B cell (primary cell): ENCODE measurements around the gene ABHD2. TPM values are rescaled to one million over a fixed set of nuclear protein-coding genes. Genes with fewer than 3 reads are reported as not detected.

Experiments
- ATAC-seq: fragments of 200-7000 bp; cut with Tn5 transposase; one replicate; pipeline ENCODE4 v1.10.0; 2021; ENCODE audit warnings: low read depth, mild to moderate bottlenecking, moderate number of reproducible peaks, moderate library complexity
- CTCF ChIA-PET: fragments of 350-600 bp; sonication (Branson Sonifier 250); formaldehyde crosslinking; loops from one replicate; lab custom pipeline; 2021; ENCODE audit warnings: antibody characterized with exemption, inconsistent platforms; lab: Charles Lee
- POLR2A ChIA-PET: fragments of 350-600 bp; sonication (Branson Sonifier 250); formaldehyde crosslinking; loops from one replicate; lab custom pipeline; 2021; ENCODE audit warnings: antibody characterized with exemption; lab: Charles Lee
- DNase-seq: peaks from one replicate; pipeline ENCODE4 v3.0.0; 2013
- H2AFZ ChIP-seq: 2 replicates; pipeline ENCODE4 v1.6.1; 2012; ENCODE audit warnings: mild to moderate bottlenecking, low read depth, low read length; ENCODE audit not compliant: insufficient read depth, poor library complexity, severe bottlenecking
- H3K27ac ChIP-seq, 2 donors: 1 replicate in 1 of 2; 2 replicates in 1 of 2; pipeline ENCODE4 v1.5.1; 2012 to 2013; ENCODE audit warnings: low read length in 2 of 2, mild to moderate bottlenecking in 2 of 2, moderate library complexity in 1 of 2
- H3K27me3 ChIP-seq, 4 experiments: fragments of 200-600 bp in 1 of 4; sonication (generic) in 1 of 4; replicated peaks in 1 of 4; 1 replicate in 2 of 4; 2 replicates in 2 of 4; pipeline versions ENCODE4 v1.6.1 to v1.7.0; 2013 to 2016; ENCODE audit warnings: low read length in 3 of 4, mild to moderate bottlenecking in 2 of 4, mixed read lengths in 1 of 4, moderate library complexity in 1 of 4; ENCODE audit not compliant: insufficient read depth in 4 of 4, control insufficient read depth in 3 of 4; ENCODE audit errors: control extremely low read depth in 1 of 4
- H3K36me3 ChIP-seq, 2 experiments: replicated peaks in 1 of 2; 1 replicate in 1 of 2; 2 replicates in 1 of 2; pipeline versions ENCODE4 v1.6.1 to v1.7.1; 2013; ENCODE audit warnings: low read length in 1 of 2; ENCODE audit not compliant: insufficient read depth in 2 of 2, control insufficient read depth in 1 of 2; ENCODE audit errors: control extremely low read depth in 1 of 2, extremely low read depth in 1 of 2
- H3K4me1 ChIP-seq, 2 donors: fragments of 200-600 bp in 1 of 2; sonication (generic) in 1 of 2; 1 replicate in 1 of 2; 2 replicates in 1 of 2; pipeline versions ENCODE4 v1.5.1 to v1.6.1; 2013 to 2017; ENCODE audit warnings: low read length in 2 of 2; ENCODE audit not compliant: control insufficient read depth in 2 of 2, insufficient read depth in 2 of 2
- H3K4me2 ChIP-seq: replicated peaks from 2 replicates; pipeline ENCODE3; 2012; ENCODE audit warnings: mild to moderate bottlenecking, low read depth, low read length; ENCODE audit not compliant: poor library complexity, severe bottlenecking
- H3K4me3 ChIP-seq, 5 experiments: fragments of 200-600 bp in 1 of 5; sonication (generic) in 1 of 5; 1 replicate in 3 of 5; 2 replicates in 2 of 5; pipeline versions ENCODE4 v1.5.1 to v1.7.0; 2011 to 2016; ENCODE audit warnings: low read length in 4 of 5, mild to moderate bottlenecking in 4 of 5, low read depth in 2 of 5, control low read depth in 1 of 5, moderate library complexity in 1 of 5; ENCODE audit not compliant: insufficient read depth in 1 of 5; ENCODE audit errors: control extremely low read depth in 1 of 5, extremely low read depth in 1 of 5
- H3K79me2 ChIP-seq: fragments of 200-600 bp; sonication (generic); one replicate; pipeline ENCODE4 v1.6.0; 2016; ENCODE audit warnings: low read length; ENCODE audit not compliant: control insufficient read depth, insufficient read depth
- H3K9ac ChIP-seq: fragments of 200-600 bp; sonication (generic); 2 replicates; pipeline ENCODE4 v1.6.1; 2017; ENCODE audit warnings: mild to moderate bottlenecking, low read length, moderate library complexity
- H3K9me3 ChIP-seq, 3 donors: one replicate each; pipeline versions ENCODE4 v1.6.1 to v1.7.1; 2013; ENCODE audit warnings: low read length in 2 of 3; ENCODE audit not compliant: control insufficient read depth in 2 of 3, insufficient read depth in 1 of 3; ENCODE audit errors: control extremely low read depth in 1 of 3
- H4K20me1 ChIP-seq: 2 replicates; pipeline ENCODE4 v1.6.0; 2012; ENCODE audit warnings: mild to moderate bottlenecking, low read length; ENCODE audit not compliant: insufficient read depth, control insufficient read depth, poor library complexity, severe bottlenecking
- H3K27ac Mint-ChIP-seq: one replicate; pipeline ENCODE4 v1.8.0; 2021; ENCODE audit warnings: mixed read lengths
- H3K27me3 Mint-ChIP-seq: one replicate; pipeline ENCODE4 v1.8.0; 2021; ENCODE audit warnings: mixed read lengths
- H3K4me1 Mint-ChIP-seq: one replicate; pipeline ENCODE4 v1.8.0; 2021; ENCODE audit warnings: mixed read lengths
- H3K4me3 Mint-ChIP-seq: one replicate; pipeline ENCODE4 v1.8.0; 2021; ENCODE audit warnings: mixed read lengths
- H3K9me3 Mint-ChIP-seq: one replicate; pipeline ENCODE4 v1.8.0; 2022; ENCODE audit warnings: mixed read lengths; ENCODE audit not compliant: insufficient read depth
- EZH2 ChIP-seq: IDR thresholded peaks from 2 replicates; pipeline ENCODE4 v1.6.1; 2012; ENCODE audit warnings: borderline replicate concordance, low read depth, mild to moderate bottlenecking, moderate library complexity, low read length; ENCODE audit not compliant: insufficient read depth, poor library complexity, severe bottlenecking
- WGBS: methylation state at CpG from one replicate; pipeline ENCODE4 v1.1.5; 2013; ENCODE audit warnings: missing lambda C conversion rate; ENCODE audit not compliant: insufficient coverage; 5-methylcytosine and 5-hydroxymethylcytosine counted together
- intact Hi-C: fragments of 100-400 bp; cut with micrococcal nuclease; formaldehyde crosslinking; loops from one replicate; pipeline ENCODE4 v1.10.0; 2022
- polyA plus RNA-seq: library from polyadenylated mRNA; depleted of rRNA; stranded (reverse); fragments of >200 nt; gene quantifications from 2 replicates; pipeline ENCODE4 v1.2.3, GENCODE V29; 2012
- total RNA-seq, 2 donors: library from RNA; stranded (reverse); fragments of 120-200 nt in 1 of 2; gene quantifications; 1 replicate in 1 of 2; 2 replicates in 1 of 2; pipeline versions ENCODE4 v1.2.3 to v1.2.4, GENCODE V29; 2013 to 2022
- TF ChIP-seq, protein P1 (sequence below): fragments of 200-600 bp; IDR thresholded peaks from one replicate; pipeline ENCODE4 v1.8.0; 2022; ENCODE audit warnings: antibody characterized with exemption, mild to moderate bottlenecking

ABHD2 gene
- total and polyA plus RNA-seq, 2 donors (not counting 1 experiment from before 2014, with no cell fraction given) = 7.1 to 45.8 TPM

DNA sequence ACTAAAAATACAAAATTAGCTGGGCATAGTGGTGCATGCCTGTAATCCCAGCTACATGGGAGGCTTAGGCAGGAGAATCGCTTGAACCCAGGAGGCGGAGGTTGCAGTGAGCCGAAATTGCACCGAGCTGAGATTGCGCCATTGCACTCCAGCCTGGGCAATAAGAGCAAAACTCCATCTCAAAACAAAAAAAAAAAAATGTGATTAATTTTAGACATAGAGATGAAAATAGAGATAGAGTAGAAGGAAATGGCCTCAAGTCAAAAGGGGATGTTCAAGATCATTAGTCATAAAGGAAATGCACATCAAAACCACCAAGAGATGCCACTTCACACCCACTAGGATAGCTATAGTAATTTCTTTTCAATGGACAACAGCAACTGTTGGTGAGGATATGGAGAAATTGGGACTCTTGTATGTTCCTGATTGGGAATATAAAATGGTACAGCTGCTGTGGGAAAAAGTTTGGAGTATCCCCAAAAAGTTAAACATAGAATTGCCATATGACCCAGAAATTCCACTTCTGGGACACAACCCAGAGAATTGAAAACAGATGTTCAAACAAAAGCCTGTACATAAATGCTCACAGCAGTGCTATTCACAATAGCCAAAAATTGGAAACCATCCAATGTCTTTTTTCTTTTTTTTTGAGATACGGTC lies 55.4 kb downstream of the ABHD2 start:
- Histone ChIP-seq H2AFZ (no peak overlapping the region), H4K20me1 (no peaks in the 10 kb centered on the region), H3K4me3 (no peak overlapping the region), H3K4me2 (no peak overlapping the region), H3K27me3 (no peaks in the 10 kb centered on the region), H3K79me2 (no peaks in the 10 kb centered on the region), H3K27ac (no peak overlapping the region), H3K9ac (no peak overlapping the region), H3K36me3 (peaks cover 0 to 14% of the 10 kb centered on the region in 2 experiments), H3K4me1 (no peaks in the 10 kb centered on the region), H3K9me3 (no peaks in the 10 kb centered on the region)
- POLR2A ChIA-PET = no interaction called here
- peaks cover 4% of the 10 kb centered on the region for H3K4me1 Mint-ChIP-seq
- no peak for DNase-seq
- WGBS = 91% methylated on average over 3 of the region's 6 CpGs
- CTCF ChIA-PET = interaction anchor here (0.6 kb wide), 1 partner anchor 14 kb away, joined by 3 read pairs; no protein-coding TSS in a partner anchor
- H3K27me3 Mint-ChIP-seq = no peaks in the 10 kb centered on the region
- H3K4me3 Mint-ChIP-seq = no peak overlapping the region
- intact Hi-C loops = no loop called here
- no peaks in the 10 kb centered on the region for H3K9me3 Mint-ChIP-seq
- no peak for TF ChIP-seq EZH2
- TF ChIP-seq, protein P1, sequence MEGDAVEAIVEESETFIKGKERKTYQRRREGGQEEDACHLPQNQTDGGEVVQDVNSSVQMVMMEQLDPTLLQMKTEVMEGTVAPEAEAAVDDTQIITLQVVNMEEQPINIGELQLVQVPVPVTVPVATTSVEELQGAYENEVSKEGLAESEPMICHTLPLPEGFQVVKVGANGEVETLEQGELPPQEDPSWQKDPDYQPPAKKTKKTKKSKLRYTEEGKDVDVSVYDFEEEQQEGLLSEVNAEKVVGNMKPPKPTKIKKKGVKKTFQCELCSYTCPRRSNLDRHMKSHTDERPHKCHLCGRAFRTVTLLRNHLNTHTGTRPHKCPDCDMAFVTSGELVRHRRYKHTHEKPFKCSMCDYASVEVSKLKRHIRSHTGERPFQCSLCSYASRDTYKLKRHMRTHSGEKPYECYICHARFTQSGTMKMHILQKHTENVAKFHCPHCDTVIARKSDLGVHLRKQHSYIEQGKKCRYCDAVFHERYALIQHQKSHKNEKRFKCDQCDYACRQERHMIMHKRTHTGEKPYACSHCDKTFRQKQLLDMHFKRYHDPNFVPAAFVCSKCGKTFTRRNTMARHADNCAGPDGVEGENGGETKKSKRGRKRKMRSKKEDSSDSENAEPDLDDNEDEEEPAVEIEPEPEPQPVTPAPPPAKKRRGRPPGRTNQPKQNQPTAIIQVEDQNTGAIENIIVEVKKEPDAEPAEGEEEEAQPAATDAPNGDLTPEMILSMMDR = no peak
- no peak for ATAC-seq
- H3K27ac Mint-ChIP-seq = no peak overlapping the region

GRCh38 chr15:89144491-89144890 lies 56.2 kb downstream of the ABHD2 start:
- POLR2A ChIA-PET = no interaction called here
- H3K27ac Mint-ChIP-seq = no peak overlapping the region
- TF ChIP-seq, protein P1 = no peak
- TF ChIP-seq EZH2 = no peak

More at GRCh38 chr15:89144491-89144890, 56.2 kb downstream of the ABHD2 start:
- Histone ChIP-seq H4K20me1 (no peaks in the 10 kb centered on the region), H3K36me3 (peaks cover 0 to 14% of the 10 kb centered on the region in 2 experiments), H3K9me3 (no peaks in the 10 kb centered on the region), H3K79me2 (no peaks in the 10 kb centered on the region), H3K4me2 (no peak overlapping the region), H3K4me3 (no peak overlapping the region), H3K27ac (no peak overlapping the region), H2AFZ (no peak overlapping the region), H3K9ac (no peak overlapping the region), H3K4me1 (no peaks in the 10 kb centered on the region), H3K27me3 (no peaks in the 10 kb centered on the region)
- Mint-ChIP-seq H3K9me3 (no peaks in the 10 kb centered on the region), H3K4me3 (no peak overlapping the region), H3K27me3 (no peaks in the 10 kb centered on the region), H3K4me1 (peaks cover 4% of the 10 kb centered on the region)
- CTCF ChIA-PET = no interaction called here
- WGBS = 100% methylated on average over 1 of the region's 3 CpGs
- DNase-seq (no peak), ATAC-seq (no peak)
- intact Hi-C loops = no loop called here
